HG02885 (cell line): Measurements from ENCODE around the gene PDZRN3.

Experiments
- ATAC-seq: cut with Tn5 transposase; IDR thresholded peaks from one replicate; pipeline ENCODE4 v1.9.1; 2021; ENCODE audit warnings: mild to moderate bottlenecking; ENCODE audit not compliant: unreplicated experiment, poor library complexity

The PDZRN3 gene

GRCh38 chr3:73499787-73500186 lies 125.0 kb downstream of the PDZRN3 start:
- peak; percentile 69 for ATAC-seq

- peak; percentile 56 for ATAC-seq
Measured at GRCh38 chr3:73498764-73499622, 125.7 kb downstream of the PDZRN3 start.

- ATAC-seq = no peak
Measured at GRCh38 chr3:73497646-73498406, 126.9 kb downstream of the PDZRN3 start.

GRCh38 chr3:73493543-73494308 lies 131.0 kb downstream of the PDZRN3 start:
- no peak for ATAC-seq

- ATAC-seq = no peak
Measured at GRCh38 chr3:73492186-73492585, 132.6 kb downstream of the PDZRN3 start.

- ATAC-seq = no peak
Measured at GRCh38 chr3:73491287-73491662, 133.5 kb downstream of the PDZRN3 start.

GRCh38 chr3:73490453-73491286 lies 134.1 kb downstream of the PDZRN3 start:
- no peak for ATAC-seq

GRCh38 chr3:73485877-73486330 lies 138.8 kb downstream of the PDZRN3 start:
- no peak for ATAC-seq

- ATAC-seq = peak; percentile 87
Measured at GRCh38 chr3:73484656-73485248, 140.0 kb downstream of the PDZRN3 start.

GRCh38 chr3:73481888-73482287 lies 142.9 kb downstream of the PDZRN3 start:
- ATAC-seq = no peak

- no peak for ATAC-seq
Measured at GRCh38 chr3:73480187-73480672, 144.5 kb downstream of the PDZRN3 start.

- ATAC-seq = no peak
Measured at GRCh38 chr3:73479325-73479724, 145.4 kb downstream of the PDZRN3 start.

- no peak for ATAC-seq
Measured at GRCh38 chr3:73478858-73479257, 145.9 kb downstream of the PDZRN3 start.

- peak; percentile 39 for ATAC-seq
Measured at GRCh38 chr3:73475717-73476116, 149.0 kb downstream of the PDZRN3 start.

- ATAC-seq = peak; percentile 67
Measured at GRCh38 chr3:73475175-73475574, 149.6 kb downstream of the PDZRN3 start.

GRCh38 chr3:73474619-73475018 lies 150.1 kb downstream of the PDZRN3 start:
- no peak for ATAC-seq

GRCh38 chr3:73473898-73474416 lies 150.8 kb downstream of the PDZRN3 start:
- no peak for ATAC-seq

- ATAC-seq = no peak
Measured at GRCh38 chr3:73473181-73473897, 151.4 kb downstream of the PDZRN3 start.
